GM10248 (cell line): ENCODE measurements around the gene POMT1.
"Not testable (repeated sequence)": the region's sequence is repeated elsewhere in the genome, so short reads cannot be mapped to it uniquely, and the experiment has no call there.

Experiments used
- CTCF ChIA-PET: fragments of 300-600 bp; sonication (Branson Sonifier 250); formaldehyde crosslinking; extraction: SDS; loops from one replicate; lab custom pipeline; 2021; ENCODE audit warnings: antibody characterized with exemption; lab: Yijun Ruan, JAX
- POLR2A ChIA-PET: fragments of 350-650 bp; sonication (Branson Sonifier 250); formaldehyde crosslinking; extraction: SDS; loops from one replicate; lab custom pipeline; 2020; ENCODE audit warnings: antibody characterized with exemption; lab: Yijun Ruan, JAX
- DNase-seq: peaks from one replicate; pipeline ENCODE4 v3.0.0; 2012; ENCODE audit errors: extremely low spot score
- TF ChIP-seq, protein P1 (sequence below): IDR thresholded peaks from 2 replicates; pipeline ENCODE4 v1.5.1; 2012; ENCODE audit warnings: mild to moderate bottlenecking, low read depth; ENCODE audit errors: extremely low read depth, missing control alignments, control extremely low read depth

Gene POMT1, protein sequence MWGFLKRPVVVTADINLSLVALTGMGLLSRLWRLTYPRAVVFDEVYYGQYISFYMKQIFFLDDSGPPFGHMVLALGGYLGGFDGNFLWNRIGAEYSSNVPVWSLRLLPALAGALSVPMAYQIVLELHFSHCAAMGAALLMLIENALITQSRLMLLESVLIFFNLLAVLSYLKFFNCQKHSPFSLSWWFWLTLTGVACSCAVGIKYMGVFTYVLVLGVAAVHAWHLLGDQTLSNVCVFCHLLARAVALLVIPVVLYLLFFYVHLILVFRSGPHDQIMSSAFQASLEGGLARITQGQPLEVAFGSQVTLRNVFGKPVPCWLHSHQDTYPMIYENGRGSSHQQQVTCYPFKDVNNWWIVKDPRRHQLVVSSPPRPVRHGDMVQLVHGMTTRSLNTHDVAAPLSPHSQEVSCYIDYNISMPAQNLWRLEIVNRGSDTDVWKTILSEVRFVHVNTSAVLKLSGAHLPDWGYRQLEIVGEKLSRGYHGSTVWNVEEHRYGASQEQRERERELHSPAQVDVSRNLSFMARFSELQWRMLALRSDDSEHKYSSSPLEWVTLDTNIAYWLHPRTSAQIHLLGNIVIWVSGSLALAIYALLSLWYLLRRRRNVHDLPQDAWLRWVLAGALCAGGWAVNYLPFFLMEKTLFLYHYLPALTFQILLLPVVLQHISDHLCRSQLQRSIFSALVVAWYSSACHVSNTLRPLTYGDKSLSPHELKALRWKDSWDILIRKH

DNA sequence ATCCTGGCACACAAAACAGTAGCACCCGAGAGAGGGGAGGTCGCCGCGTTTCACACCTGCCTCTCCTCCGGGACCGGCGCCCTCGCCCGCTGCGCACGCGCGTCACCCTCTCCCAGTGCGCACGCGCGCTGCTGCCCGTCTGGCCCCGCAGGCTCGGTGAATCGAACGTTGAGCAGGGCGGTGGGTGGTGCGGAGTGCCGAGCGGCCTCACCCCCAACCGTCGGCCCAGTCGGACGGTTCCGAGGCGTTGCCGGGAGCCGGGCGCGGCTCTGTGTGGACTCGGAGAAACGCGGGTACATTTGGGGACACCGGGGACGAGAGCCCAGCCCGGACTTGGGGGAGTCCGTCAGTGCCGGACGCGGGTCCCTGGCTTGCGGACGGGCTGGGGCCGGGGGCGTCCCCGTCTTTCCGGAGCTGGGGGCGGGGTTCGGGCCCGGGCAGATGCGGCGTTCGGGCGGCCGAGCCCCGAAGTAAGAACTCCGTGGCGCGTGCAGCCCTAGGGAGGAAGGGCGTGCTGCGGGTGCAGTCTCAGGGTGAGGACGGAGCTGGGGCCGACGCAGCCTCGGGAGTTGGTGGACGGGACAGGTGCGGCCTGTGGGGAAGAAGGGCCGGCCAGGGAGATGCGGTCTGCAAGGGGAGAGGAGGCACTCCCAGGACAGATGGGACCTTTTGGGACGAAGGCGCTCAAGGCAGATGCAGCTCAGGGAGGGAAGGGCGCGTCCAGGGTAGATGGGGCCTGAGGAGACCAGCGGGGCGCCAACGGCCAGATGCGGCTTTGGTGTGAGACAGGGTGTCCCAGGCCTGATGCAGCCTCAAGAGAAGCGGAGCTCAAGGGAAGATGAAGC is at the start of gene POMT1:
Gene POMT1 (plus strand): TSS at position 138 of the 845 bp plus-strand sequence. CDS start 1,301 bp downstream, outside the sequence.
- TF ChIP-seq, protein P1, sequence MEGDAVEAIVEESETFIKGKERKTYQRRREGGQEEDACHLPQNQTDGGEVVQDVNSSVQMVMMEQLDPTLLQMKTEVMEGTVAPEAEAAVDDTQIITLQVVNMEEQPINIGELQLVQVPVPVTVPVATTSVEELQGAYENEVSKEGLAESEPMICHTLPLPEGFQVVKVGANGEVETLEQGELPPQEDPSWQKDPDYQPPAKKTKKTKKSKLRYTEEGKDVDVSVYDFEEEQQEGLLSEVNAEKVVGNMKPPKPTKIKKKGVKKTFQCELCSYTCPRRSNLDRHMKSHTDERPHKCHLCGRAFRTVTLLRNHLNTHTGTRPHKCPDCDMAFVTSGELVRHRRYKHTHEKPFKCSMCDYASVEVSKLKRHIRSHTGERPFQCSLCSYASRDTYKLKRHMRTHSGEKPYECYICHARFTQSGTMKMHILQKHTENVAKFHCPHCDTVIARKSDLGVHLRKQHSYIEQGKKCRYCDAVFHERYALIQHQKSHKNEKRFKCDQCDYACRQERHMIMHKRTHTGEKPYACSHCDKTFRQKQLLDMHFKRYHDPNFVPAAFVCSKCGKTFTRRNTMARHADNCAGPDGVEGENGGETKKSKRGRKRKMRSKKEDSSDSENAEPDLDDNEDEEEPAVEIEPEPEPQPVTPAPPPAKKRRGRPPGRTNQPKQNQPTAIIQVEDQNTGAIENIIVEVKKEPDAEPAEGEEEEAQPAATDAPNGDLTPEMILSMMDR = no peak
- CTCF ChIA-PET = interaction anchor here (1.0 to 1.7 kb wide), 3 partner anchors 136 to 237 kb away, joined by 3 to 5 read pairs (median 5); no protein-coding TSS in a partner anchor
- POLR2A ChIA-PET = no interaction called here
- peak; percentile 98 for DNase-seq

DNA sequence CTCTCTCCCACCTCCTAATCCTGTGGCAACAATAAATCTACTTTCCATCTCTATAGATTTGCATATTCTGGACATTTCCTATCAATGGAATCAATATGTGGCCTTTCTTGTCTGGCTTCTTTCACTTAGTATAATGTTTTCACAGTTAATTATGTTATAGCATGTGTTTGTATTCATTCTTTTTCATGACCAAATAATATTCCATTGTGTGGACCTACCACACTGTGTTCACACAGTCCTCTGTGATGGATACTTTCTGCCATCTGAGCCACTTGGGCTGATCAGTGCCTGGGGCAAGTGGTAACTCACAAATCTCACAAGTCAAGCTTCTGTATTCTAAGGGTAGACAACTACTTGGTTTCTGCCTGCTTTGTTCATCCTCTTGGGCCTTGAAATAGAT is 48.7 kb upstream of the POMT1 start:
- ChIA-PET CTCF (no interaction called here), POLR2A (interaction anchor here (0.6 kb wide), 1 partner anchor 10 kb away, joined by 3 read pairs; no protein-coding TSS in a partner anchor)
- TF ChIP-seq, protein P1 = no peak
- no peak for DNase-seq

DNA sequence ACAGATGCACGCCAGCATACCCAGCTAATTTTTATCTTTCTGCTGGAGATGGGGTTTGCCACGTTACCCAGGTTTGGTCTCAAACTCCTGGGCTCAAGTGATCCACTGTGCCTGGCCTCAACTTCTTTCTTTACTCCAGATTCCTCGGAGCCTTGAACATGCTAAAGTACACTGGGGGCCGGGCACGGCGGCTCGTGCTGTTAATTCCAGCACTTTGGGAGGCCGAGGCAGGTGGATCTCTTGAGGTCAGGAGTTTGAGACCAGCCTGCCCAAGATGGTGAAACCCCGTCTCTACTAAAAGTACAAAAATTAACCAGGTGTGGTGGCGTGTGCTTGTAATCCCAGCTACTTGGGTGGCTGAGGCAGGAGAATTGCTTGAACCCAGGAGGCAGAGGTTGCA is 47.1 kb upstream of the POMT1 start:
- POLR2A ChIA-PET = interaction anchor here (0.6 kb wide), 1 partner anchor 18 kb away, joined by 3 read pairs; no protein-coding TSS in a partner anchor
- CTCF ChIA-PET = not testable (repeated sequence)

DNA sequence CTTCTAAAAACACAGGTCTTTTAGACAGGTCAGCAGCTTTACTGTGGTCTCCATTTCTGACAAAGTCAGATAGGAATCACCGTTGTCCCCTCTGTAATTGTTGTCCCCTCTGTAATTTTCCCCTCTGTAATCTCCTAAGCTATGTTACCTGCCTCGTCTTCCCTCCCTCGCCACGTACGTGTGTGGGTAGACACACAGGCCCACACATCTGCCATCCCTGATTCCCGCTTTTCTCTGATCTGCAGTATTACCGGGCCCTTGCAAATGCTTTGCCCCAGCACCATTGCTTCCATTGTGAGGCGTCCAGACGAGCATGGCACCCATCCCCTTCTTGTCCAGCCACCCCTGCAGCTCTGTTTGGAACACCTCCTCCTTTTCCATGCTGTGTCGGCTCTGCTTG is 45.0 kb upstream of the POMT1 start:
- ChIA-PET CTCF (no interaction called here), POLR2A (interaction anchor here (0.5 kb wide), 1 partner anchor 318 kb away, joined by 7 read pairs; no protein-coding TSS in a partner anchor)

More for the DNA sequence above, 47.1 kb upstream of the POMT1 start:
- DNase-seq = not testable (repeated sequence)

DNA sequence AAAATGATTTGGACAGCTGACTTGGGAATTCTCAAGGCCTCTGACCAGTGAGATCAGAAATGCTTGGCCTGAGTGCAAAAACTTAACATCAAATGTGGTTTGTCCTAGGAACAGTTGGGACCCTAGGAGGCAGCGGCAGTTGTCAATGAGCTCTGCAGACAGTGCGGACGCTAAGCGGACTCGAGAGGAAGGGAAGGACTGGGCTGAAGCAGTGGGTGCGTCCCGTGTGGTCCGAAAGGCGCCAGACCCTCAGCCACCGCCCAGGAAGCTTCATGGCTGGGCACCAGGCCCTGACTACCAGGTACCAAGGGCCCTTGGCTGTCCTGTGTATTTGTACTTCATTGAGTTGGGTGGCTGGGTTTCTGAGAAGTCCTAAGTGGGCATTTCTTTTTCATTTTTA is 43.7 kb upstream of the POMT1 start:
- ChIA-PET POLR2A (no interaction called here), CTCF (interaction anchor here (0.7 kb wide), 1 partner anchor 19 kb away, joined by 3 read pairs; no protein-coding TSS in a partner anchor)
- no peak for DNase-seq
- TF ChIP-seq, protein P1 = no peak

More for the DNA sequence above, 45.0 kb upstream of the POMT1 start:
- no peak for DNase-seq
- TF ChIP-seq, protein P1 = no peak

DNA sequence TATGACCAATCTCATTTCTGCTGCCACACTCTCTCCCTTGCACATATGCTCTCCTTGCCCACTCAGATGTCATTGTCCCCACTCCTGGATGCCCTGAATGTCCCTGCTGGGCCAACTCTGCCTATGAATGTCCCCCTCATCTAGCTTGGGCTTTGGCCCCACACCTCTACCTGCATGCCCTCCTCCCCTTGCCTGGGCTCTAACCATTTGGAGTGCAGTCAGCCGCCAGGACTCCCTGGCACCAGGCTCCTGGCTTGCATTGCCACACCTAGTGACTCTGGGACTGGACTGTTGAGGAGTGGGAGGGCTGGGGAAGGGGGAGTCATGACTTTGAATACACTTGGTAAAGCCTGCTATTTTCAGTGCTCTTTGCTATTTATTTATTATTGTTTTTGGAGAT is 41.6 kb upstream of the POMT1 start:
- no peak for DNase-seq
- POLR2A ChIA-PET = no interaction called here
- TF ChIP-seq, protein P1 = no peak
- CTCF ChIA-PET = no interaction called here
